SIG-M5 treated with dmso at 0.1 percent for 504 hours (cell line): ENCODE results near the gene MOGAT2.
"Not testable (repeated sequence)": the region's sequence is repeated elsewhere in the genome, so short reads cannot be mapped to it uniquely, and the experiment has no call there.

Experiments used
- DNase-seq: peaks from one replicate; lab custom pipeline; 2025; ENCODE audit not compliant: unreplicated experiment; lab: John Stamatoyannopoulos, UW

Gene MOGAT2

DNA sequence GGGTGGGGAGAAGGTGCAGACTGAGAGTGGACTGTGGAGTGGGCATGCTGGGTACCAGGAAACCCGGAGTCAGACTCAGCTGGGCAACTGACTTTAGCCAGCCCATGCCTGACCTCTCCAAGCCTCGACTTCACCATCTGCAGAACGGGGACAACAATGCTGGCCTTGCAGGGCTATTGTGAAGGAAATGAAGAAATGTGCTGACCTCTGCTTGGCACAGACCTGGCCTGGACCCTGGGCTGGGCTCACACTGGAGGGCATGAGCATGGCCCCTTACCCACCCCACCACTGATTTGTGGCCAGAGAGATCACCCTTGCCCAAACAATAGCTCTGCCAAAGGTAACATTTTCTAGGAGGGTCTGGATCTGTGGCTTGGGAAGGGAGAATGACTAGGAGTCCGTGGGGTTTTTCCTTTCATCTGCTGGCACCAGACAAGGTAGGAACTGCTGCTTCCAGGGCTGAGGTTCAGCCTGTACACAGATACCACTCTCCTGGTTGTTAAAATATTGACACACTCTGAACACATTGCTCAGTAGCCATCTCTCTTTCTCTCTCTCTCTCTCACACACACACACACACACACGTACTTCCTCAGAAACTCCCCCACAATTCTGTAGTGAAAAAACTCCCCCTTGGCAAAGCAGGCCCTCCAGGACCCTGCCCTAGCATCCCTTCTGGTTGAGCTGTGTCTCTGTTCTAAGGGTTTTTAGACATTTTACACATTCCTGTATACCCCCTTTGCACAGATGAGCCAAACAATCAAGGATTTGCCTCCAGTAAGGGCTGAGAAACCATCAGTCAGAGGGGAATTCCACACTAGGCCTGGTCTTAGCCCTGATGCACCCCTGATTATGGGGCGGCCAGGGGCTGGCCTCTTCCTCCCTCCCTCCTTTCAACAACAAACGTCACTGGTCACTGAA lies 1.0 kb downstream of the MOGAT2 start:
- no peak for DNase-seq

DNA sequence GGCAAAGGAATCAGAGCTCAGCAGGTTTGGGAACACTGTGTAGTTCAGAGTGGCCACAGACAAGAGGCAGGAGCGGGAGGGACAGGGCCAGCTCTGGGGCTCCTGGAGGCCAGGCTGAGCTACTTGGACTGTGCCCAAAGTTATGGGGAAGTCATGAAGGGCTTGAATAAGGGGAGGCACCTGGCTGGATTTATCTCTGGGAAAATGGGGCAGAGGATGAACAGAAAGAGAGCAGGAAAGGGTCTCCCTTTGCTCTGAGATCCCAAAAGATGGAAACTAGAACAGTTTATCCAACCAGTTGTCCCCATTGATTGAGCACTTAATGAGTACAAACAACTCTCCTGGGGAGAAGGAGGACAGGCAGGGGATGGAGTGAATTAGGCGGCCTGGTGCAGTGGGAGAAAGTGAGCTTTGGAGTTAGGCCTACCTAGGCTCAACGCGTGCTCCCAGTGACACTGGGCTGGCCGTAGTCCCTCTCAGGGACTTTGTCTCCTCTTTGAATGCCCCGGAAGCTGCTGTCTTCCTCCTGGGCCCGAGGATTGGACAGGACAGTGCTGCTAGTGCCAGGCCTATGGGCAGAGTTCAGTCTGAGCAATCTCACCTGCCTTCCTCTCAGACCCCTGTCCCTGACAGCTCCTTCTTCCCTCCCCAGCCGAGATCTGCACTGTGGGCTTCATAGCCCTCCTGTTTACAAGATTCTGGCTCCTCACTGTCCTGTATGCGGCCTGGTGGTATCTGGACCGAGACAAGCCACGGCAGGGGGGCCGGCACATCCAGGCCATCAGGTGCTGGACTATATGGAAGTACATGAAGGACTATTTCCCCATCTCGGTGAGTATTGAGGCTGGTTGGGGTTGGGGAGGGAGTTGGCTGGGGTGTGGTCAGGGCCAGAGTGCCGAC lies 2.0 kb downstream of the MOGAT2 start:
- DNase-seq, result no peak

DNA sequence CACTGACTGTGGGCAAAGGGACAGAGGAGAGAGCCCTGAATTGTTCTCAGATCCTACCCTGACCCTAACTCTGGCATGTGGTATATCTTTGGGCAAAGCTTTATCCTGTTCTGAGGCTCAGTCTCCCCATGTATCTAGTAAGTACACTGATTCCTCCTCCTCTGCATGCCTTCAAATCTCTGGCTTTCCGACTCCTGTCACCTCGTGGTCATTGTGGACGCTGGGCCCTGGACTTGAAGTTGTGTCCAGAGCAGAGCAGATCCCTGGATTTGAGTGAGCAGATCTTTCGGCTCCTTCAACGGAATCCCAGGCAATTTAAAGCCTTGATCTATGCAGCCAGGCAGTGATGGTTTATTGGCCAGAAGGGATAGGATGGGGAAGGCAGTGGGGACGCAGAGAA lies 3.0 kb downstream of the MOGAT2 start:
- DNase-seq, result no peak

DNA sequence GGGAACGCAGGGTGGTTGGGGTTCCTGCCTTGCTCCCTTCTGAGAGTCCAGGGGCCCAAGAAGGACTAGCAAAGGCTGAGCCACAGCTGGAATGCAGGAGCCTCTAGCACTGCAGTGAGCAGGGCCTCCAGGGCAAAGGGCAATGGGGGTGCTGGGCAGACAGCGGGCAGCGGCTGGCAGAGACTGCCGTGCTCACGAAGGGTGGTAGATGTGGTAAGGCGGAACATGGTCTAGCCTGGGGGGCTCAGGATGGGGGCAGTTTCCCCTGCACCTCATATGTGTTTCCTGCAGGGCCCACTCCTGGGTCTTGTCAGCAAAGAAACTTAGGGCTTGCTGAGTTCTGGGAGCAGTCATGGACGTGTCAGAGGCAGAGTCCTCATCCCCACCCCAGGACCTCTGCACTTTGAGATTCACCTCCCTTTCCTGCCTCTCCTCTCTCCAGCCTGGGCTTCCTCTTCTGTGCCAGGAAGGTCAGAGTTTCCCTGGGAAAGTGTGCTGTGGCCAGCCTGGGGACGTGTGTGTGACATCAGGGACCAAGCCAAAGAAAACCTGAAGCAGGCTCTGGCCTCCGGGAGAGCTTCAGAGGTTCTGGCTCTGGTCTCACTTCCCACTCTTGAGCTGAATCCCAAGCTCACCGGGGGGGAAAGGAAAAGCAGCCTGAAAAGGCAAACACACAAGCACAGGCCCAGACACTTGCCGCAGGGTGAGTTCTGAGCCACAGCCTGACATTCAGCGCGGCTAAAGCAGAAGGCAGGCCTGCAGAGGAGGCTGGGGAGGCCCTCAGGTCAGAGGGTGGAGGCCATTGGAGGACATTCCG lies 4.4 kb downstream of the MOGAT2 start:
- no peak for DNase-seq

DNA sequence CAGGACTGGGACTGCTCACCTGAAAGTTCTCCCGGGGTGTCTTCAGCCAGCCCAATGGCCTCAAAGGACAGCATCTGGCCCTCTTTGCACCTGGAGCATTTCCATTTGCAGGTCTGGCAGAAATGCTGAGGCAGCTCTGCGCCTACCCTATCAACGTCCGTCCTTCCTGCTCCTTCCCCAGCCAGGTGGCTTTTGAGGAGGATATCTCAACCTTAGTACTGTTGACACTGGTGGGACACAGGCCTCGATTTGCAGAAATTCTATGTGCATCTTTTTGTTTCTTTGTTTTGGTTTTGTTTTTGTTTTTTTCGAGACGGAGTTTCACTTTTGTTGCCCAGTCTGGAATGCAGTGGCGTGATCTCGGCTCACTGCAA lies 5.0 kb downstream of the MOGAT2 start:
- DNase-seq, result no peak

DNA sequence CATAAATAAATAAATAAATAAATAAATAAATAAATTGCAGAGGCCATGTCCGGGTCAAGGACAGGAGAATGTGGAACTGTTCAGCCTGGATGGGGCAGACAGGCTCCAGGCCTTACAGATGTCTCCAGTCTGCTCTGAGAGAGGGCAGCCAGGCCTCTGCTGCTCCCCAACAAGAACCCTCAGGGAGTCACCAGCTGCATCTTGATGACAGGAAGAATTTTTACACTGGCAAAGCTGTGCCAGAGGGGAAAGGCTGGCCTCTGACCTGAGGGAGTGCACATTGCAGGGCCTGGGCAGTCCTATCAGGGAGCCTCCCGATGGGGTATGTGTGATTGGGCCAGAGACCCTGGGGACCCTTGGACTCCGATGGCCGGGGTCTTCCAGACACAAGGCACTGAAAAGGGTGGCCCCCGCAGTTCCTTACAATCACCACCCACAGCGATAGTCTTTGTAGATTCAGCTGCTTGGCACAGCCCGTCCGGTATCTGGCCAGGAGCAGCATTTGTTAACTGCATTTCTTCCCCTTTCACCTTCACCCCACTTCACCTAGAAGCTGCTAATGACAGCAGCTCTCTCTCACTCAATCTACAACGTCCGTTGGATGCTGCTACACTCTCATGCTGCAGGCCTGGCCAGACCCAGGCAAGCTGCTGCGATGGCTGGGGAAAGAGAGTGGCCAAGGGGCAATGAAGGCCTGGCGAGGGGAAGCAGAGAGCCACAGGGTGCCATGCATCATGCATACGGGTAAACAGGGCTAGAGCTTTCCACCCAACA lies 8.1 kb downstream of the MOGAT2 start:
- DNase-seq, result no peak

DNA sequence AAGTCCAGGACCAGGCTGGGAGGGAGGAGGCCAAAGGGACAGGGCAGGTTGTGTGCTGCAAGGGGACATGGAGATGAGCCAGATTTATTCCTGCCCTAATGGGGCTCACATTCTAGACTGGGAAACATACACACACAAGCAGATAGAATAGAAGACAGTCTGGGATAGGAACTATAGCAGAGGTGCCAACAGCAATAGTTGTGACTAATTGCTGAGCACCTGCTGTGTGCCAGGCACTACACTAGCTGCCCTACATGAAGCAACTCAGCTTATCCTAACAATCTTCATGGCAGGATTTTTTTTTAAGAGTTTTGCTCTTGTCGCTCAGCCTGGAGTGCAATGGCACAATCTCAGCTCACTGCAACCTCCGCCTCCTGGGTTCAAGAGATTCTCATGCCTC lies 11.4 kb downstream of the MOGAT2 start:
- DNase-seq, result no peak

DNA sequence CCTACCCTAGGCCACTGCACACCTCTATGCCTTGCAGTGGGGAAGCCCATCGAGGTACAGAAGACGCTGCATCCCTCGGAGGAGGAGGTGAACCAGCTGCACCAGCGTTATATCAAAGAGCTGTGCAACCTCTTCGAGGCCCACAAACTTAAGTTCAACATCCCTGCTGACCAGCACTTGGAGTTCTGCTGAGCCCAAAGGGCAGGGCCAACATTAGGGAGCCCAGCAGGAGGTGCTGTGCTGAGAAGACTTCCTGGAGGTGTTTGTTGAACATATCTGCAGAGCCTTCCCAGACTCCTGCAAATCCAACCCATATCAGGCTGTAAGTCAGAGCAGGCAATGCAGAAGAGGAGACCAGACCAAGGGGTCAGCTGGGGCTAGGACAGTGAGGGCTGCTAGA lies 13.5 kb downstream of the MOGAT2 start:
- DNase-seq, result no peak

DNA sequence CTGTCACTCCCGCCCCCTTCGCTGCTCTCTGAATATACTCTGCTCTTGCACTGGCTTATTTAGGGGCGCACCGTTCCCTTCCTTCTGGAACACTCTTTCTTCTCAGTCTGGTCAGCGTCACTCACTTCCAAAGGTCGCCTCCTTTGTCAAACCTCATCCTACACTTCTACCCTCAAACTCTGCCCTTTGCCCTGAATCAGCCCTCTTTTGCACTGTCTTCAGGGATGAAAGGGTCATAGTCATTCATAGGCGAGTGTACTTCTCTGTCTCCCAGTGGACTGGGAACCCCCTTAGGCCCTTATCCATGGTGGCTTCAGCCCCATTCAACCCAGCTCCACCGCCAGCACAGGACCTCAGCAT lies 15.4 kb downstream of the MOGAT2 start:
- no peak for DNase-seq

DNA sequence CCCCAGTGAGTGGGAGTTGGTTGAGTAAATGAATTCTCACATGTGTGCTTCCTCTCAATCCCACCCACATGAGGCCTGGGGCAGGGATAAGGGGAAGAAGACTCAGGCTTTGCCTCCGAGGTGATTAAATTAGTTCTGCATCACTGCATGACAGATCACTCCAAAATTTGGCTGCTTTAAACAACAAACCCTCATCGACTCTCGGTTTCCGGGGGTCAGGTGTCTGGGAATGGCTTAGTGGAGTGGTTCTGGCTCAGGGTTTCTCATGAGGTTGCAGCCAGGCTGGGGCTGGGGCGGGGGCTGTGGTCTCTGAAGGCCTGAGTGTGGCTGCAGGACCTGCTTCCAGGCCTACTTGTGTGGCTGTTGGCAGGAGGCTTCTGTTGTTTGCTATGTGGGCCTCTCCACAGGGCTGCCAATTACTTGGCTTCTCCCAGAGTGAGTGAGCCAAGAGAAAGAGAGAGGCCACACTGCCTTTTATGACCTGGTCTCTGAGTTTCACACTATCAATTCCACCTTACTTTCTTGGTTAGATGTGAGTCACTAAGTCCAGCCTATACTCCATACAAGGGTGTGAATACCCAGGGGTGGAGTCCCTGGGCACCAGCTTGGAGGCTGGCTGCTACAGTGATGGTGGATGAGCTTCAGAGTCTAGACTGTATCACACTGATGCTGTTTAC lies 15.9 kb downstream of the MOGAT2 start:
- no peak for DNase-seq

DNA sequence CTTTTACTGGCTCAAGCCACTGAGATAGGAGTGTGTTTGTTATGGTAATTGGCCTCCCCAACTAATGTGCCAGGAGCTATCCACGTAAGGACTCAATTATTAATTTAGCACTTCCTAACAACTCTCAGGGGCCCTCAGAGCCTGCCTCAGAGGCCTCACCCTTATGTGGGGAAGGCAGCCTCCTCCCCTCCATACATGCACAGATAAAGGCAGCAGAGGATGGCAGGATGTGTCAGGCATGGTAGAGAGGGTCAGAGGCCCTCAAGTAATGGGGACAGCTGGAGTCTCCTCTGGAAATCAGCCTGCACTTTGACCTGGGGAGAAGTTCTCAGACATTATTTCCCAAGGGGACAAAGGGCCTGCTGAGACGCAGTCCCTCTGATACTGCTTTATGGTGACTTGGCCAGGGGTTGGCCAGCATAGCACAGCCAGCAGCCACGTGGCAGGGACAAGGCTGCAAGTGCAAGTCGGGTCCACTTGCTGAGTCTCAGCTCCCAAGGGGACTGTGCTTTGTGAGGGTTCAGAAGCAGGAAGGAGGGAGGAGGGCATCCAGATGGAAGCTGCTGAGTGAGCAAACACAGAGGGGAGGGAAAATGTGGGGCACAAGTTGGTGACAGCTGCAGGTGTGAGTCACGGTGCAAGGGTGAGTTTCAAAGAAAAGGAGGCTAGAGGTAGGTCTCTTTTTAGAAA lies 17.0 kb downstream of the MOGAT2 start:
- no peak for DNase-seq

DNA sequence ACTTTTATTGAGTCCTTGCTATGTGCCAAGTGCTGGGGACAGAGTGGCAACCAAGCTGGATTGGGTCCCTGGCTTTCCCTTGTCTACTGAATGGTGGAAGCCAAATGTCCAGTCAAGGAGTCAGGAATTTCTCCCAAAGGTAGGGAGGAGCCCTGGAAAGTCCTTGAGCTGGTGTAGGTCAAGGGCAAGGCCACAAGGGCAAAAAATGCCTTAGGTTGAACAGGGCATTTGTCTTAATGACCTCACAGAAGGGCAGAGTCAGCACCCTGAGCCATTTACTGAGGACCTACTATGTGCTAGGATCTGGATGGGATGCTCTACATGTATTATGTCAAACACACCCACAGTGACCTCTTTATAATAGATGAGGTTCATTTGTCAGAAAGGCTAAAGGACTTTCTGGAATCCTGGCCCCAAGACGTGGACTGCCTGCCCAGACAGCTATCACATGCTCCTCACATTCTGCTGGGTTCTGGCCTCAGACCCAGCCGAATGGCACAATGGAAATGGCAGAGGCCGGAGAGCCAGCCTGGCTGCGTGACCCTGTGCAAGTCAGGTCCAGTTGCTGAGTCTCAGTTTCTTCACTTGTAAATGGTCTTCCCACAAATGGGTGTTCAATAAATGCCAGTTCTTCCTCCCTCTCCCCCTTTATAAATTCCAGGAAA lies 17.7 kb downstream of the MOGAT2 start:
- DNase-seq, result no peak

DNA sequence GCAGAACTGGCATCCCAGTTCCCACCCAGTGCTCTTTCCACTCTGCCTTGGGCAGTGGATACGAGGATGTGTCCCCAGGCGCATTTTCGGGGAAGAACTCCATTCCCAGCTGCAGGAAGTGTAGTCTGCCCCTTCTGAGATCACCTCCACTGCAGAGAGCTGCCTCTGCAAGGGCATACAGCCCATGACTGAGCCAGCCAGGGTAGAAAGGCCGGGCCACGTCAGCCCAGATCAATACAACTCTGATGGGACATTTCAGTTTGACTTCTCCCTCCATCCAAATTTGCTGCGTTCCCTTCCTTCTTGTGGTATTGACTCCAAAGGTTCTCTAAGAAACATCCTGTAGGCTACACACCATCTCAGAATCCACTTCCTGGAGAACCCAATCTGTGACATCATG lies 19.7 kb downstream of the MOGAT2 start:
- DNase-seq, result no peak

DNA sequence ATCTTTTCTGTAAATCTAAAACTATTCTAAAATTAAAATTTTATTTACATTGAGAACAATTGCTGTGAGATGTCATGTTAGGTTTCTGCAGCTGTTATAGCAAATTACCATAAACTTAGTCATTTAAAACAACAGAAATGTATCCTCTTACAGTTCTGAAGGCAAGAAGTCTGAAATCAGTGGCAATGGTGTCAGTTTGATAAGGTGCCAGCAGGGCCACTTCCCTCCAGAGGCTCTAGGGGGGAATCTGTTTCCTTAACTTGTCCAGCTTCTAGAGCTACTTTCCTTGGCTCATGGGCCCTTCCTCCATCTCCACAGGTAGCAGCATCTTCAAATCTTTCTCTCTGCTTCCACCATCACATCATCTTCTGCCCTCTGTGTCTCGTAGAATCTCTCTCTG lies 23.0 kb downstream of the MOGAT2 start:
- no peak for DNase-seq

DNA sequence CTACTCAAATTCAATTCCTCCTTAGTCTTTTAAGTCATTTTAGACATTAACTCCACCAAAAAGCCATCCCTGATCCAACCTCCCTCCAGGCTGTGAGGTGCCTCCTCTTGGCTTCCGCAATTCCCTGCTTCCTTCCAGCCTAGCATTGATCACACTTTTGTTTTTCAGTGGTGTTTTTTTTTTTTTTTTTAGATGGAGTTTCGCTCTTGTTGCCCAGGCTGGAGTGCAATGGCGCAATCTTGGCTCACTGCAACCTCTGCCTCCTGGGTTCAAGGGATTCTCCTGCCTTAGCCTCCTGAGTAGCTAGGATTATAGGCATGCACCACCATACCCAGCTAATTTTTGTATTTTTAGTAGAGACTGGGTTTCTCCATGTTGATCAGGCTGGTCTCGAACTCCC lies 25.5 kb downstream of the MOGAT2 start:
- not testable (repeated sequence) for DNase-seq

DNA sequence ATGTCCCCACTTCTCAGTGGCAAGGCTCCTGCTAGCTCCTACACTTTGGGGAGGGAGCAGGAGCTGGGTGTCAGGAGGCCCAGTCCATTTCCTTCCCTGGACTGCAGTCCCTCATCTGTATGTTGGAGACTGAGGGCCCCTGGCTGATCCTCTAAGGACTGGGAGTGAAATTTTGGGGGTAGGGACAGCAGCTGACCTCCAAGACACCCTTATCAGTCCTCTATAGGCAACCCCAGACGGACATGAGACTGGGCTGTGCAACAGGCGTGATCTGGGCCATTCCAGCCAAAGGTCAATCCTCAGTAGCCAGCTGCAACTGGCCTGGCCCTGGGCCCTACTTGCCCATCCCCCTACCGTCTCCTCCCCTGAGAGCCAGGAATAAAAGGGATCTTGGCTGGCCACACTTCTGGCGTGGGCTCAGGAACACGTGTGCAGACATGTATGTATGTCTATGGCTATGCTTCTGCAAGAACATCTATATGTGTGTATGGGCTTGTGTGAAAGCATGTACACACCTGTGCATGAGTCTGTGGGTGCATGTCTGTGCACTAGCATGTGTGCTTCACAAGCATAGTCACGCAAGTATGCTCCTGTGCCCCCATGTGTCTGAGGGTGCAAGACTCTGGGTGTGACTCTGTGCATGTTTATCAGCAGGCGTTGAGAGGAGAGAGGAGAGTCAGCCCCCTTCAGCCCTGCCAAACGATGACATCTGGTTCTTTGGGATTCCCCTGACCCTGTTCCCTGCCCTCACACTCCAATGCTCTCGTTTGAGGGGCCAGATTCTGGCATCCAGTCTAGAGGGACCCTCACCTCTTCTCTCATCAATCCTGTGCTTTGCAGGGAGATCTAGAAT lies 26.3 kb downstream of the MOGAT2 start:
- no peak for DNase-seq

DNA sequence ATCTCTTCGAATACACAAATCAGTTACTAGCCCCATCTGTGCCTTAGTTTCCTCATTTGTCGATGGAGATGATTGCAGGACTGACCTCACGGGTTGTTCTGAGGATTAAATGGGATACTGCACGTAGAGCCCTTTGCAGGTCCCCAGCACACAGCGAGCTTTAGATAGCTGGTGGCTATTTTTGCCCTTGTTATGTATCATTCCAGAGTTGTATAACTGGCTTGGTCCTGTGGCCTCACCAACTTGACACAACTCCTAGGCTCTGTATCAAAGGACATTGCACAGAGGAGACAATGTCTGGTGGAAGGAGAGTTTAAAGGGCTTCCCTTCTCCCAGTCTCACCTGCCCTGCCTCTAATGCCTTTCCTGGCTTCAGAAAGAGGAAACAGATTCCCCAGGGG lies 28.2 kb downstream of the MOGAT2 start:
- DNase-seq, result no peak

DNA sequence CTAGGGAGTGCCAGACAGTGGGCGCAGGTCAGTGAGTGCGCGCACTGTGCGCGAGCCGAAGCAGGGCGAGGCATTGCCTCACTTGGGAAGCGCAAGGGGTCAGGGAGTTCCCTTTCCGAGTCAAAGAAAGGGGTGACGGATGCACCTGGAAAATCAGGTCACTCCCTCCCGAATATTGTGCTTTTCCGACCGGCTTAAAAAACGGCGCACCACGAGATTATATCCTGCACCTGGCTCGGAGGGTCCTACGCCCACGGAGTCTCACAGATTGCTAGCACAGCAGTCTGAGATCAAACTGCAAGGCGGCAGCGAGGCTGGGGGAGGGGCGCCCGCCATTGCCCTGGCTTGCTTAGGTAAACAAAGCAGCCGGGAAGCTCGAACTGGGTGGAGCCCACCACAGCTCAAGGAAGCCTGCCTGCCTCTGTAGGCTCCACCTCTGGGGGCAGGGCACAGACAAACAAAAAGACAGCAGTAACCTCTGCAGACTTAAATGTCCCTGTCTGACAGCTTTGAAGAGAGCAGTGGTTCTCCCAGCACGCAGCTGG lies 31.2 kb downstream of the MOGAT2 start:
- not testable (repeated sequence) for DNase-seq
